Tongue (tissue), 2 donors: ENCODE results near the gene ZNF165. TPM values are rescaled to one million over a fixed set of nuclear protein-coding genes. Genes with fewer than 3 reads are reported as not detected.
"Not testable (repeated sequence)": the region's sequence is repeated elsewhere in the genome, so short reads cannot be mapped to it uniquely, and the experiment has no call there.

Experiments
- DNase-seq: peaks from one replicate; pipeline ENCODE4 v3.0.0-alpha.2; 2015
- total RNA-seq: library from RNA; depleted of rRNA; stranded (reverse); fragments of >200 nt; gene quantifications from one replicate; pipeline ENCODE4 v1.2.3, GENCODE V29; 2014

Gene ZNF165
- total RNA-seq, result 0.72 TPM

- not testable (repeated sequence) for DNase-seq
Observed at GRCh38 chr6:28080381-28080630, at the start of gene ZNF165. TSS of gene ZNF165 (plus strand) at chr6:28080568. CDS start at chr6:28085481, 4,913 bp downstream.

DNA sequence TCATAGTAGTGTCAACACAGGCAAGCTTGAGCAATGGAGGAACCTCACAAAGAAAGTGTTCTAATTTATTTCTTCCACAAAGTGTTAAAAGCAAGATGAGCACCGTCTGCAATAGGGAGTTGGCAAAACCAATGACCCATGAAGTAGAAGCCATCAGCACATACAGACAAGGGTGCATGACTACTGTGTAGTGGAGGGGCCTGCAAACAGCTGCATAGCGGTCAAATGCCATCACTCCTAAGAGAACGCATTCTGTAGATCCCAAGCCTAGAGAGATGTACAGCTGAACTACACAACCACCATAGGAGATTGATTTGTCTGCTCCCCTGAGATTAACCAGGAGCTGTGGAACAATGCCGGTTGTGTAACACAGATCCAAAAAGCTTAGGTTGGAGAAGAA, 26.8 kb upstream of the ZNF165 start:
- DNase-seq, result no peak

DNA sequence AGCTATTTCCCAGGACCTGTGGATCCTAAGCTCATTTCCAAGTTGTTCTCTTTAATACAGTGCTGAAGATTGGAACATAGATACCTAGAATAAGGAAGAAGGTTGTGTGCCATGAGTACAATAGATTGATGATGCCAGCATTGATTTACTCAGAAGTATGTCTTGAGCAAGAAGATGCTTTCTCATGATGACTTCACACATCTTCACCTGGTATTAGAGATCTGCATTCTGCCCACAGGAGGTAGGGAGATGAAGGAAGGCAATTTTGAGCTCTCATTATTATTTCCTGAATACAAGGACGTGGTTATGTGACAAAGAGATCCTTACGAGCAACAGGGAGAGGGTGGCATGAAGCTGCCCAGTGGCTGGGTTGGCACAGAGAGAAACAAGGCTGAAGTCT, 20.0 kb upstream of the ZNF165 start:
- no peak for DNase-seq

GRCh38 chr6:28064272-28064671, 16.1 kb upstream of the ZNF165 start:
- DNase-seq, result no peak

- DNase-seq, result no peak
Observed at GRCh38 chr6:28068067-28068466, 12.3 kb upstream of the ZNF165 start.

DNA sequence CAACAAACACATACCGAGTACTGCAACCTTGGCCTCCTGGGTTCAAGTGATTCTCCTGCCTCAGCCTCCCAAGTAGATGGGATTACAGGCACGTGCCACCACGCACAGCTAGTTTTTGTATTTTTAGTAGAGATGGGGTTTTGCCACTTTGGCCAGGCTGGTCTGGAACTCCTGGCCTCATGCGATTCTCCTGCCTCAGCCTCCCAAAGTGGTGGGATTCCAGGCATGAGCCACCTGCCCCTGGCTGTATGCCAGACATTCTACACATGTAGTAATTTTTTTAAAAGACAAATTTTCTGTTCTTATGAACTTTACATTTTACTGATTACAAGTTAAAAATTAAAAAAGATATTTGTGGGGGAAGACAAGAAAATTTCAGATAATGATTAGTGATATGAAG, 9.4 kb upstream of the ZNF165 start:
- DNase-seq, result not testable (repeated sequence)

DNA sequence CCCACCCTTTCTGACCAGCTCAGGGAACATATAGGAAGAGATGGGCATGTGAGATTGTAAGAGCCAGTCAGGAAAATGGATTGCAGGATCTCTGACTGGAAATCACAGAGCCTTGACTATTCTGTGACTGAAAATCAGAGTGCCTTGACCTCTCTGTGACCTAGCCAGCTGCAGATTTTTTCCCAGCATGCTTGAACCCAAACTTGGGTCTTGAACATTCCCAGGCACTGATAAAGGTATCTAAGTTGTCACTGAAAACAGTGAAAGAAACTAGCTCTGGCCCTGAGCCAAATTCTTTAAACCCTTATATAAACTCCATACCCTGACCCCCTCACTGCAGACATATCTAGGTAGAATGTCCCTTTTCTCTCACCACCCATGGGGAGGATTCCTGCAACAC, 2.3 kb upstream of the ZNF165 start:
- no peak for DNase-seq

DNA sequence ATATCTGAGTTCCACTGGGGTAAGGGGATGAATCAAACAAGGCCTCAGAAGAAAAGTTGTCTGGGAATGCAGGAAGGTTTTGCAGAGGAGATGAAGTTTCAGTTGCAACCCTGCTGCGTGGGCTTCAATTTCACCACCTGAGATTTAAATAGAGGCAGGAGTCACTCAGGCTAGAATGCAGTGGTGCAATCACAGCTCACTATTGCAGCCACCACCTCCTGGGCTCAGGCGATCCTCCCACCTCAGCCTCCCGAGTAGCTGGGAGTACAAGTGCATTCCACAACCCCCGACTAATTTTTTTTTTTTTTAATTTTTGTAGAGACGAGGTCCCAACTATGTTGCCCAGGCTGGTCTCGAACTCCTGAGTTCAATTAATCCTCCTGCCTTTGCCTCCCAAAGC, 1.5 kb upstream of the ZNF165 start:
- DNase-seq, result no peak

GRCh38 chr6:28080631-28081485, 490 bp downstream of the ZNF165 start:
- peak; percentile 98 for DNase-seq

DNA sequence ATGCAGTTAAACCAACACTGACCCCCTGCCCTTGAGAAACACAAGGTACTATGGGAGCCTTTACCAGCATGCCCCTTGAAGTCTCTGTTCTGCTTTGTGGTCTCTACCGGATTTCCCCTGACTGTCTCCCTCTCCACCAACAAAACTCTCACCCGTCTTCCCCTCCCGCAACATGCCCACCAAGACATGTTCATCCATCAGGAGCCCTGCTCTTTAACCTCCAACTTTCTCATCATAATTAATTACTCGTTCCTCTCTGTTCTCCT, 1.1 kb downstream of the ZNF165 start:
- DNase-seq, result no peak

- DNase-seq, result no peak
Observed at GRCh38 chr6:28082939-28083338, 2.6 kb downstream of the ZNF165 start.

DNA sequence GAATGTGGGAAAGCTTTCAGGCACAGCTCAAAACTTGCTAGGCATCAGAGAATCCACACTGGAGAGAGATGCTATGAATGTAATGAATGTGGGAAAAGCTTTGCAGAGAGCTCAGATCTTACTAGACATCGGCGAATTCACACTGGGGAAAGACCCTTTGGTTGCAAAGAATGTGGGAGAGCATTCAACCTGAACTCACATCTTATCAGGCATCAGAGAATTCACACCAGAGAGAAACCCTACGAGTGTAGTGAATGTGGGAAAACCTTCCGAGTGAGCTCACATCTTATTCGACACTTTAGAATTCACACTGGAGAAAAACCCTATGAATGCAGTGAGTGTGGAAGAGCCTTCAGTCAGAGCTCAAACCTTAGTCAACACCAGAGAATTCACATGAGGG, 8.7 kb downstream of the ZNF165 start:
- DNase-seq, result no peak

GRCh38 chr6:28090917-28091586, 10.7 kb downstream of the ZNF165 start:
- DNase-seq, result peak; percentile 45

DNA sequence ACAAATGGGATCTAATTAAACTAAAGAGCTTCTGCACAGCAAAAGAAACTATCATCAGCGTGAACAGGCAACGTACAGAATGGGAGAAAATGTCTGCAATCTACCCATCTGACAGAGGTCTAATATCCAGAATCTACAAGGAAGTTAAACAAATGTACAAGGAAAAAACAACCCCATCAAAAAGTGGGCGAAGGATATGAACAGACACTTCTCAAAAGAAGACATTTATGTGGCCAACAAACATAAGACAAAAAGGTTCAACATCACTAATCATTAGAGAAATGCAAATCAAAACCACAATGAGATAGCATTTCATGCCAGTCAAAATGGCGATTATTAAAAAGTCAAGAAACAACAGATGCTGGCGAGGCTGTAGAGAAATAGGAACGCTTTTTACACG, 21.9 kb downstream of the ZNF165 start:
- not testable (repeated sequence) for DNase-seq

DNA sequence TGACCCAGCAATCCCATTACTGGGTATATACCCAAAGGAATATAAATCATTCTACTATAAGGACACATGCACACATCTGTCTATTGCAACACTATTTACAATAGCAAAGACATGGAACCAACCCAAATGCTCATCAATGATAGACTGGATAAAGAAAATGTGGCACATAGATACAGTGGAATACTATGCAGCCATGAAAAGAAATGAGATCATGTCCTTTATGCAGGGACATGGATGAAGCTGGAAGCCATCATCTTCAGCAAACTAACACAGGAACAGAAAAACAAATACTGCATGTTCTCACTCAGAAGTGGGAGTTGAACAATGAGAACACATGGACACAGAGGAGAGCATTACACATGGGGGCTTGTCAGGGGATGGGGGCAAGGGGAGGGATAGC, 22.3 kb downstream of the ZNF165 start:
- not testable (repeated sequence) for DNase-seq

DNA sequence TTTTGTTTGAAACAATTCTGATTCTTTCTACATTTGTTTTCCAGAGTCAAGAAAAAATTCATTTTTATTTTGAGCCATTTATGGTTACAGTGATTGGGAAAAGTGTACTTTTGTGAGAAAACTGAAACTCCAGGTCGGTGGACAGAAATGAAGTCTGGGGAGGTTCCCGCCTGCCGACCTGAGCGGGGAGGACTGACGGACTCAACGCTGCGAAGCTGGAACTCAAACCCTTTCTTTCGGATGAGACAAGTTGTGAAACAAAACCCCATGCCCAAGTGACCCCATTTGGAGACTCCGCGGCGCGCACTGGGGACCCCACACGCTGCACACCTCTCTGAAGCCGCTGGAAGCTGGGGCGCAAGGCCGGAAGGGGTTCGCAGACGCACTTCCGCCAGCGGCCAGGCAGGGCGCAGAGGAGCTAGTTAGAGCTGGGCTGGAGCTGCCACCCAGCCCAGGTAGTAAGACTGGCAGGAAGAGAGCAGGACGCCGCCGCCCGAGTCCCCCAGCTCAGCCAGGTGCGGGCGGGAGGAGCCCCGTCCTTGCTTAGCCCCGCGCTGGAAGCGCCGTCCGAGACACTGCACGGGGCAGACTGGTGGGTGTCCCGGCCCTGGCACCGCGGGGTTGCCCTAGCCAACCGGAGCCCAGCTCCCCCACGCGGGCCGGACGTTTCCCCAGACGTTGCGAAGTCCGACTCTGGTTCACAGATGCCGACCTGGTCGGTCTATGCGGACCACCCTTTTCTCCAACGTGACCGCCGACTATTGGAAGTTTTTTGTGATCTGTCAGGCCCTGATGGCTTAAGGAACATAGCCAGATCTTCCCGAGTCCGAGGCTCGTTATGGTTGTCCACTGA, 24.2 kb downstream of the ZNF165 start:
- DNase-seq, result peak; percentile 89

GRCh38 chr6:28105245-28105639, 24.9 kb downstream of the ZNF165 start:
- no peak for DNase-seq

DNA sequence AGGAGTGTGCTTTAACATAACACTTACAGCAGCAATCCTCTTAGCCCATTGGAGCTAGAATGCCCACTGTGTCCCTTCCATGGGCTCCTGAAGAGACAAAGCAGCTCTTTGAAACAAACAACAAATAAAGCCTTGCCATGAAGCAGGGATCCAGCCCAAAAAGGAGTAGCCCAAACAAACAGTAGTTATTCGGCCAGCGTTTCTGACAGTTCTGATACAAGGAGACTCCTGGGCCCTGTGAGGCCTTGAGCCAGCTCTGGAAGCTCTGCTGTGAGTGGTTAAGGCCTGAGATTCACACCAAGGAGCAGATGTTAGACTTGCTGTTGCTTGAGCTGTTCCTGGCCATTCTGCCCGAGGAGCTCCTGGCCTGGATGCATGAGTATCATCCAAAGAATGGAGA, 27.1 kb downstream of the ZNF165 start:
- no peak for DNase-seq

GRCh38 chr6:28111964-28112363, 31.6 kb downstream of the ZNF165 start:
- no peak for DNase-seq

- DNase-seq, result no peak
Observed at GRCh38 chr6:28115799-28116198, 35.4 kb downstream of the ZNF165 start.

GRCh38 chr6:28117386-28118050, 37.1 kb downstream of the ZNF165 start:
- no peak for DNase-seq

- DNase-seq, result no peak
Observed at GRCh38 chr6:28118217-28118616, 37.8 kb downstream of the ZNF165 start.

- no peak for DNase-seq
Observed at GRCh38 chr6:28121876-28122275, 41.5 kb downstream of the ZNF165 start.
